ENCODE measurements around the gene SPARCL1.
"Not testable (repeated sequence)": the region's sequence is repeated elsewhere in the genome, so short reads cannot be mapped to it uniquely, and the experiment has no call there.

The SPARCL1 gene

DNA sequence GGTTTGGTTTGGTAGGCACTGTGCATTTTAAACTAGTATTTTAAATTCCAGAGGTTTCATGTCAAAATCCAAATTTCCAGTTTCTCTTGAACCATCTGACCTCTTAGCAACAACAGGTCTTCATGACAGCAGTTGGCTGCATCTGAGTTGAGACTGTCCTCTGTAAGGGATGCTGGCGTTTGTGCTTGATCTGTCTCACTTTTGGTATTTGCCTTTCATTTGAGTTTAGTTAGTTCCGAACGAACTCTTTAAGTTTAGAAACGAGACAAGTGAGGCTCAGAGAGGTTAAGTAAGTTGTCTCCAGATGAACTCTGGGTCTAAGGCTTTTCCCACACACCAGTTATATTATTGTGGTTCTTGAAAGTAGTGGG, 29.1 kb downstream of the SPARCL1 start:
- no peaks in the 10 kb centered on the region for H3K27me3 Mint-ChIP-seq (ENCODE audit: low read depth)
- H3K4me3 Mint-ChIP-seq: no peak overlapping the region
- H3K36me3 Mint-ChIP-seq (ENCODE audit: low read depth): no peaks in the 10 kb centered on the region
- no peaks in the 10 kb centered on the region for H3K9me3 Mint-ChIP-seq
- no peak overlapping the region for H3K27ac Mint-ChIP-seq
- H3K4me1 Mint-ChIP-seq (ENCODE audit: low read depth): peaks cover 4% of the 10 kb centered on the region

DNA sequence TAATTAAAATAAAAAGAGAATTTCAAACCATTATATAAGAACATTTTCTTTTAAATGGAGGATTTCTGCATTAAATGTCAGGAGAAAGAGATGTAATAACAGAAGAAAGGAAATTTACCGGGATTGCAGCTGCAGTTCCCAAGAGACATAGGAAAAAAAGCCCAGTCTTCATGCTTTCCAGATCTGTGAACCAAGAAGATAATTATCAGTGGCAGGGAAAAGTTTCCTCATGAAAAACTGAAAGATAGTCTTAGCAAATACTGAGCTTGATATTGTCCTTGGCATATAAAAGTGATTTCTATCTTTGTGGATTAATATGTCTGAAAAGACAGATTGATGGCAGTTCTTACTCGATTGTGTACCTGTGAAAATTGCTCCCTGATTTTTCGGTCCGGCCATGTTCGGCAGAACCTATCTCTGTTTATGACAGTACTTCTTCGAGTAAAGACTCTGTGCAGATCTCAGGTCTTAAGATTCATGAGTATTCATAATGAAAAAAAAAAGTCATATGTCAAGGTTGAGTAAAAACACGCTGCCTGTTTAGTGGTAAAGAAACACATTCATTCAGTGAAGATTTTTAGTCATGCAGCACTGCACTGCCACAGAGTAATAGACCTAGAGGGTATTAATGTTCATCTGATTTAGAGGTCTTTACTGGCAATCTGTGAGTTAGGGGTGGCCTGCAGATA, 29.6 kb downstream of the SPARCL1 start:
- Mint-ChIP-seq H3K9me3 (no peaks in the 10 kb centered on the region), H3K27ac (no peak overlapping the region), H3K4me3 (no peak overlapping the region), H3K27me3 (ENCODE audit: low read depth) (no peaks in the 10 kb centered on the region), H3K4me1 (ENCODE audit: low read depth) (peaks cover 4% of the 10 kb centered on the region), H3K36me3 (ENCODE audit: low read depth) (no peaks in the 10 kb centered on the region)

DNA sequence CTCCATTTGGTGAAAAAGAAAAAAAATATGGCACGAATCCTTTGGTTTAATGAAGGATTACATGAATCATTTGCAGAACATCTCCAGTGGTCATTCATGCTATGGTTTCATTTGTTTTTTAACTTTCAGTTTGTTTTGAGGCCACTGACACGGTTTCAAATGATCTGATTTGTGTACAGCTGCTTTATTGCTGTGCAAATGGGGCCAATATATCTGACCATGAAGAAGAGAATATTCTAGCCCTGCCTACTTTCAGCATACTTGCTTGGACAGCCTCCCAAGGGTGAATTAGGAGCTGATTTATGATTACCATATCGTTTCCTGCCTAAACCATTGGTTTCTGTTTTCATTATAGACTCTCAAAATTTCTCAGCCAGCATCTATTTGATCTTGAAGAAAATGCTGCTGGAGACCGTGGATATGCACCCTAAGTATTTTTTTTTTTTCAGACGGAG, 30.7 kb downstream of the SPARCL1 start:
- no peaks in the 10 kb centered on the region for H3K36me3 Mint-ChIP-seq (ENCODE audit: low read depth)
- H3K9me3 Mint-ChIP-seq: no peaks in the 10 kb centered on the region
- H3K4me3 Mint-ChIP-seq: no peak overlapping the region
- H3K4me1 Mint-ChIP-seq (ENCODE audit: low read depth): peaks cover 4% of the 10 kb centered on the region
- H3K27ac Mint-ChIP-seq: no peak overlapping the region
- no peaks in the 10 kb centered on the region for H3K27me3 Mint-ChIP-seq (ENCODE audit: low read depth)

DNA sequence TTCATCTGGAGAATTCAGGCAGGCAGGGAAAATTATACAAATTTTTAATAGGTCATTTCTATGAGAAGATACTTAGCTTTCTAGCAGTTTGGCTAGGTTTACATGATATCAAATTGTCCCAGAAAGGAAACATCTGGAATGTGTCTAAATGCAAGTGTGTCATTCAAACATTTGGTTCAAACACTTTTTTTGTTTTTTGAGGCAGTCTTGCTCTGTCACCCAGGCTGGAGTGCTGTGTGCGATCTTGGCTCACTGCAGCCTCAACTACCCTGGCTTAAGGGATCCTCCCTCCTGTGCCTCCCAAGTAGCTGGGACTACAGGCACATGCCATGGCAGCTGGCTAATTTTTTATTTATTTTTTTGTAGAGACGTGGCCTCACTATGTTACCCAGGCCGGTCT, 31.6 kb downstream of the SPARCL1 start:
- Mint-ChIP-seq H3K27me3 (ENCODE audit: low read depth) (no peaks in the 10 kb centered on the region), H3K36me3 (ENCODE audit: low read depth) (no peaks in the 10 kb centered on the region), H3K9me3 (no peaks in the 10 kb centered on the region), H3K27ac (no peak overlapping the region), H3K4me1 (ENCODE audit: low read depth) (peaks cover 4% of the 10 kb centered on the region), H3K4me3 (no peak overlapping the region)

DNA sequence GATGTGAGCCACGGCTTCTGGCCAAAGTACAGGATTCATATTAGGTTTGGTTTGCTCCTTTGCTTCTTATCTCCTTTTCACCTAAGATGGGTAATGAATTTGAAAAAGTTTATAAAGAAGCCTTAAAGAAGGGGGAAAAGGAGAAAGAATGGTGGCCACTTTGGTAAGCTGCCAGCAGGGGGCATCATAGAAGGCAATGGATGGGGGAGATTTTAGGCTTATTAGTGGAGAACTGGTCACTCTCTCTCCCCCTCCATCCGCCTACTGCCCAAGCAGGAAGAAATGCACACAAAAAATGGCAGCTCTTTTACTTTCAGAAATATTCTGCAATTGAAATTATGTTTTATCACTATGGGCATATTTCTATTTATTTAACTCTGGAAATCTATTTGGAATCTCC, 32.0 kb downstream of the SPARCL1 start:
- H3K4me1 Mint-ChIP-seq (ENCODE audit: low read depth): peaks cover 4% of the 10 kb centered on the region
- no peaks in the 10 kb centered on the region for H3K27me3 Mint-ChIP-seq (ENCODE audit: low read depth)
- no peak overlapping the region for H3K4me3 Mint-ChIP-seq
- no peak overlapping the region for H3K27ac Mint-ChIP-seq
- H3K36me3 Mint-ChIP-seq (ENCODE audit: low read depth): no peaks in the 10 kb centered on the region
- H3K9me3 Mint-ChIP-seq: no peaks in the 10 kb centered on the region

DNA sequence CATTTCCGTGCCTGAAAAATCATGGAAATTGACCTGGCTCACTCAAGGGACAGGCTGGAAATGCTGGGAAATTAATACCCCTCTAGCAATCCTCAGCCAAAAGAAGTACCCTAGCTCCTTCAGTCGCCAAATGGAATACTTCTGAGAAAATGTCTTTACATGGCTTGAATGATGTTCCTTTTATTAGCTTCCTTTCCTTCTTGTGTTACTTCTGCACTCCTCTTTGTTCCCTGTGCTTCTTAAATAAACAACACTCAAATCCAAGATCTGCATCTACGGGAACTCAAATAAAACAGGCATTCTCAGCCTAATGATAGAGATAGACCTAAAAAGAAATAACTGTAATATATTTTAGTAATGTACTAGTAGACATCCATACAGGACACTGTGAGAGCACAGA, 36.1 kb downstream of the SPARCL1 start:
- H3K27ac Mint-ChIP-seq: no peak overlapping the region
- H3K9me3 Mint-ChIP-seq: no peaks in the 10 kb centered on the region
- H3K4me3 Mint-ChIP-seq: no peak overlapping the region
- H3K27me3 Mint-ChIP-seq (ENCODE audit: low read depth): no peaks in the 10 kb centered on the region
- no peaks in the 10 kb centered on the region for H3K36me3 Mint-ChIP-seq (ENCODE audit: low read depth)
- H3K4me1 Mint-ChIP-seq (ENCODE audit: low read depth): peaks cover 3% of the 10 kb centered on the region

DNA sequence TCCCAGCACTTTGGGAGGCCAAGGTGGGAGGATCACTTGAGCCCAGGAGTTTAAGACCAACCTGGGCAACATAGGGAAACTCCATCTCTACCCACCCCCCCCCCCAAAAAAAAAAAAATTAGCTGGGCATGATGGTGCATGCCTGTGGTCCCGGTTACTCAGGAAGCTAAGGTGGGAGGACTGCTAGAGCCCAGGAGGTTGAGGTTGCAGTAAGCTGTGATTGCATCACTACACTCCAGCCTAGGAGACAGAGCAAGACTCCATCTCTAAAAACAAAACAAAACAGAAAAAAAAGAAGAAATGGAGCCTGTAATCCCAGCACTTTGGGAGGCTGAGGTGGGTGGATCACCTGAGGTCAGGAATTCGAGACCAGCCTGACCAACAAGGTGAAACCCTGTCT, 37.3 kb downstream of the SPARCL1 start:
- not testable (repeated sequence) for H3K27me3 Mint-ChIP-seq (ENCODE audit: low read depth); H3K9me3 Mint-ChIP-seq

DNA sequence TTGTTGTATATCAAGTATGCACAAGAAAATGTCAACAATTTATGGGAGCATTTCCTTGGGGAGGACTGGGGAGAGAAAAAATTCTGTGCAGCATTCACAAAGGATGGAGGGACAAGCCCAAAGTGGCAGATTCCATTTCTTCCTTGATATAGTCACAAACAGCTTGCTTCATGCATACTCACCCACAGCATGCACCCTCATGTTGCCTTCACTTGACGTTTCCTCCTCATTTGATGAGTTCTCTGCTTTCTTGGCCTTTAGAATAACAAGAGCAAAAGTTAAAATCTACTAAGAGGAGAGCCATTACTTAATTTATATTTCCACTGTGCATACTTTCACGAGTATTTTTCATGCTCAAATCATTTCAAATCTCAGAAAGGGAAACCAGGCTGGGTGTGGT, 37.7 kb downstream of the SPARCL1 start:
- H3K4me1 Mint-ChIP-seq (ENCODE audit: low read depth): peaks cover 3% of the 10 kb centered on the region
- H3K9me3 Mint-ChIP-seq: no peaks in the 10 kb centered on the region
- H3K4me3 Mint-ChIP-seq: no peak overlapping the region
- no peaks in the 10 kb centered on the region for H3K36me3 Mint-ChIP-seq (ENCODE audit: low read depth)
- H3K27ac Mint-ChIP-seq: no peak overlapping the region
- H3K27me3 Mint-ChIP-seq (ENCODE audit: low read depth): no peaks in the 10 kb centered on the region

More for the DNA sequence above, 37.3 kb downstream of the SPARCL1 start:
- H3K4me3 Mint-ChIP-seq; H3K27ac Mint-ChIP-seq; H3K4me1 Mint-ChIP-seq (ENCODE audit: low read depth); H3K36me3 Mint-ChIP-seq (ENCODE audit: low read depth): not testable (repeated sequence)

DNA sequence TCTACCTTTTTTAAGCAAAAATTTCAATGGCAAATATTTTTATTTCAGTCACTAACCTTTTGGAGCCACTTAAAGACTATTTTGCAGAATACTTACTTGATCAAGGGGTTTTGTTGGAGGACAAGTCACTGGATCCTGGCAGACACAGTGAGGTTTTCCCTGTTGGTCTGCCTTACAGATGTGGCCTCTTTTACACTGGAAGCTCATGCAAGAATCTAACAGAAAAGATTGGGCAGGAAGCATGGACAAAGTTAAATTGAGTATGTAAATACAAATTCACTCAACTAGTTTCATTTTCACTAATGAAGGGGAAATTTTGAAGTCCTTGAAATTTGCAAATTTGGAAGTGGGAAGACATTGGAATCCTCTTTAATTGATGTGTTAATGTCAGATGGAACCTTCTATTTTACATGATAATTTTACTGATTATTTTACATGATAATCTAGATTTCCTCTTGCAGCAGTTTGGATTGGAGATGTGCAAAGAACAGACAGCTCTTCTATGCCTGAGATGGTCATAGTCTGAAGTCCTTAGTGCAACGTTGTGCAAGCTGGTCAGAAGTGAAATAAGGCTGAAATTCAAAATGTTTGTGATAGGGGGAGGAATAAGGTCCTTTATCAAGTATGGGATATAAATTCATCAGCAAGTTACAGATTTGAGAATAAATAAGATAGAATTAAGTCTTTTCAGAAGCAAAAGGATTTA, 38.4 kb downstream of the SPARCL1 start:
- H3K27ac Mint-ChIP-seq: no peak overlapping the region
- no peaks in the 10 kb centered on the region for H3K27me3 Mint-ChIP-seq (ENCODE audit: low read depth)
- no peak overlapping the region for H3K4me3 Mint-ChIP-seq
- no peaks in the 10 kb centered on the region for H3K36me3 Mint-ChIP-seq (ENCODE audit: low read depth)
- H3K9me3 Mint-ChIP-seq: no peaks in the 10 kb centered on the region
- peaks cover 3% of the 10 kb centered on the region for H3K4me1 Mint-ChIP-seq (ENCODE audit: low read depth)

DNA sequence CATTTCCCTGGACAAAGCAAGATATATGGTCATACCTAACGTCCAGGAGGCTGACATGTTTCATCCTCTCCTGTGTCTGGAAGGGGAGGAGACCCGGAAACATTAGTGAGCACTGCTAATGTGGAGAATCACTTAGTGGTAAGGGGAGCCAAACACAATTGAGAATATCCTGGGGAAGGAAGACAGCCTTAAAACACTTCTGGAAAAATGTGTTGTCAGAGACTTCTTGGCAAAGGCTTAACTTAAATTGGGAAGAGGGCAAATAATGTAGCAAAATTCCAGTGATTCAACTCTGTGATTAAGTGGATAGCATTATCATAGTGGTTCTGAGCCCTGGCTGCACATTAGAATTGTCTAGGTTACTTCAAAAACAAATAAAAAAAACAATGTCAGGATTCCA, 39.5 kb downstream of the SPARCL1 start:
- Mint-ChIP-seq H3K27ac (no peak overlapping the region), H3K36me3 (ENCODE audit: low read depth) (no peaks in the 10 kb centered on the region), H3K27me3 (ENCODE audit: low read depth) (no peaks in the 10 kb centered on the region), H3K4me3 (no peak overlapping the region), H3K4me1 (ENCODE audit: low read depth) (peaks cover 3% of the 10 kb centered on the region), H3K9me3 (no peaks in the 10 kb centered on the region)

DNA sequence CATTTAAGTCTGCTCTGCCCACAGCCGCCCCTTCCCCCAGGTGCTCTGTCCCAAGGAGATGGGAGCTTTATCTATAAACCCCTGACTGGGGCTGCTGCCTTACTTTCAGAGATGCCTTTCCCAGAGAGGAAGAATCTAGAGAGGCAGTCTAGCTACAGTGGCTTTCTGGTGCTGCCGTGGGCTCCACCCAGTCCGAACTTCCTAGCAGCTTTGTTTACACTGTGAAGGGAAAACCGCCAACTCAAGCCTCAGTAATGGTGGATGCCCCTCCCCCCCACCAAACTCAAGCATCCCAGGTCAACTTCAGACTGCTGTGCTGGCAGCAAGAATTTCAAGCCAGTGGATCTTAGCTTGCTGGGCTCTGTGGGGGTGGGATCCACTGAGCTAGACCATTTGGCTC, 40.5 kb downstream of the SPARCL1 start:
- not testable (repeated sequence) for H3K27ac Mint-ChIP-seq

DNA sequence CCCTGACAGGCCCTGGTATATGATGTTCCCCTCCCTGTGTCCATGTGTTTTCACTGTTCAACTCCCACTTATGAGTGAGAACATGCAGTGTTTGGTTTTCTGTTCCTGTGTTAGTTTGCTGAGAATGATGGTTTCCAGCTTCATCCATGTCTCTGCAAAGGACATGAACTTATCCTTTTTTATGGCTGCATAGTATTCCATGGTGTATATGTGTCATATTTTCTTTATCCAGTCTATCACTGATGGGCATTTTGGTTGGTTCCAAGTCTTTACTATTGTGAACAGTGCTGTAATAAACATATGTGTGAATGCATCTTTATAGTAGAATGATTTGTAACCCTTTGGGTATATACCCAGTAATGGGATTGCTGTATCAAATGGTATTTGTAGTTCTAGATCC, 45.9 kb downstream of the SPARCL1 start:
- H3K9me3 Mint-ChIP-seq; H3K27ac Mint-ChIP-seq; H3K4me1 Mint-ChIP-seq (ENCODE audit: low read depth); H3K4me3 Mint-ChIP-seq; H3K27me3 Mint-ChIP-seq (ENCODE audit: low read depth); H3K36me3 Mint-ChIP-seq (ENCODE audit: low read depth): not testable (repeated sequence)

More for the DNA sequence above, 40.5 kb downstream of the SPARCL1 start:
- H3K4me3 Mint-ChIP-seq; H3K9me3 Mint-ChIP-seq; H3K4me1 Mint-ChIP-seq (ENCODE audit: low read depth); H3K36me3 Mint-ChIP-seq (ENCODE audit: low read depth); H3K27me3 Mint-ChIP-seq (ENCODE audit: low read depth): not testable (repeated sequence)

DNA sequence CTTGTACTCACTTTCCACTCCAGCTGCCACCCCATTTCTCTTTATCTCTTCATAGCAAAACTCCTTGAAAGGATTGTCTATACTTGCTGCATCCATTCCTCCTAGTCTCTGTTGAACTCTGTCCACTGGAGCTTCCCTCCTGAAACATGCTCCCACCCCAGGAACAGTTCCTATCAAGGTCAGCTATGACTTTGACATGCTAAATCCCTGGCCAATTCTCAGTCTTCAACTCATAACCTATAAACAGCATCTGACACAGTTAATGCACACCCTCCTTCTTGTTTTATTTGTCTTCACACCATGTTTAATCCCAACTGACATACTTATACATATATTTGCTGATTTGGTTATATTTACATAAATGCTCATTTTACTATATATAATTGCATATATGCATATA, 47.8 kb downstream of the SPARCL1 start:
- H3K27me3 Mint-ChIP-seq (ENCODE audit: low read depth): no peaks in the 10 kb centered on the region
- H3K27ac Mint-ChIP-seq: no peak overlapping the region
- no peaks in the 10 kb centered on the region for H3K36me3 Mint-ChIP-seq (ENCODE audit: low read depth)
- no peaks in the 10 kb centered on the region for H3K4me1 Mint-ChIP-seq (ENCODE audit: low read depth)
- no peak overlapping the region for H3K4me3 Mint-ChIP-seq
- no peaks in the 10 kb centered on the region for H3K9me3 Mint-ChIP-seq

DNA sequence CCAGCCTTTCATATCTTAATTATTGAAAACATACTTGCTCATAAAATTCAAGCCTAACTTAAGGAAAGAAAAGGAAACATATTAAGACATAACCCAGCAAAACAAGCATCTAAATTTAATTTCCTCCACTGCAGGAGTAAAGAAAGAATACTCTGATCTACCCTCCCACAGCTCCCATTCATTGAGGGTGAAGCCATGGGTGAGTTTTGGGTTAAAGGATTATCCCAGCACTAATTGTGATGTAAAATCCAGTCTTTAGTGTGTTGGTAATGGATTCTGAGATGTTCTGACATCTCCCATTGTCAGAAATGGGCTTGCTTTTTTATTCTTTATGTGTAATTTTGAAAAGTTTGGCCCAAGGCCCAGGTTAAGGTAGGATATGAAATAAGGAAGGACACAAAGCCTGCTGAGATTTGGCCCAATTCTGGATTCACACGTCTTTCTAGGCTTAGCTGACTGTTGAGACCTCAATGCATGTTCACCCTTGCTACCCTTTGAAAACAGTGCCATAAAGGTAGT, 50.4 kb downstream of the SPARCL1 start:
- no peak overlapping the region for H3K27ac Mint-ChIP-seq
- no peaks in the 10 kb centered on the region for H3K36me3 Mint-ChIP-seq (ENCODE audit: low read depth)
- no peaks in the 10 kb centered on the region for H3K4me1 Mint-ChIP-seq (ENCODE audit: low read depth)
- no peak overlapping the region for H3K4me3 Mint-ChIP-seq
- no peaks in the 10 kb centered on the region for H3K27me3 Mint-ChIP-seq (ENCODE audit: low read depth)
- no peaks in the 10 kb centered on the region for H3K9me3 Mint-ChIP-seq

DNA sequence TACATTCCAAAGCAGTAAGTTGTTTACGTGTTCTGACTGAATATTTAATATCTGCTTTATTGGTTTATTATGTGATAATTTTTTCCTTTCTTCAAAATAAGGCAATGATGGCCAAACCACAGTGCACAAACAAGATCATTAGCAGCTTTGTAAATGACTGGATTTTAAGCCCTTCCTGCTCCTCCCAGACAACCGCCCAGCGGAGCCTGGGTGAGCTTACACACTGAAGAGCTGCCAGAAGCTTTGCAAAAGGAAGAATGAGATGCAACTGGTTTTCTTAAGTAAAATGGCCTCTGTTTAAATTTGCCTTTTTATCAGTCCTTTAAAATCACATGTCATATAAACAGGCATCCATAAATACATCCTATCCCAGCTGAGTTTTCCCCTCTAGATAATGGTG, 52.2 kb downstream of the SPARCL1 start:
- Mint-ChIP-seq H3K4me3 (no peak overlapping the region), H3K27ac (no peak overlapping the region), H3K9me3 (no peaks in the 10 kb centered on the region), H3K4me1 (ENCODE audit: low read depth) (no peaks in the 10 kb centered on the region), H3K27me3 (ENCODE audit: low read depth) (no peaks in the 10 kb centered on the region), H3K36me3 (ENCODE audit: low read depth) (no peaks in the 10 kb centered on the region)

All from T-helper 1 cell treated with Interleukin-12 subunit alpha and Interleukin-12 subunit beta and Interleukin-4 antibody, amounts not matched to agents 30 μg/mL and 1 μg/mL, for 36 hours (primary cell).